ENCODE data around the gene AFAP1L2. TPM values are rescaled to one million over a fixed set of nuclear protein-coding genes. Genes with fewer than 3 reads are reported as not detected.

AFAP1L2 gene
- polyA plus RNA-seq, 1 donor from 2014 or later, result 0.88 TPM

DNA sequence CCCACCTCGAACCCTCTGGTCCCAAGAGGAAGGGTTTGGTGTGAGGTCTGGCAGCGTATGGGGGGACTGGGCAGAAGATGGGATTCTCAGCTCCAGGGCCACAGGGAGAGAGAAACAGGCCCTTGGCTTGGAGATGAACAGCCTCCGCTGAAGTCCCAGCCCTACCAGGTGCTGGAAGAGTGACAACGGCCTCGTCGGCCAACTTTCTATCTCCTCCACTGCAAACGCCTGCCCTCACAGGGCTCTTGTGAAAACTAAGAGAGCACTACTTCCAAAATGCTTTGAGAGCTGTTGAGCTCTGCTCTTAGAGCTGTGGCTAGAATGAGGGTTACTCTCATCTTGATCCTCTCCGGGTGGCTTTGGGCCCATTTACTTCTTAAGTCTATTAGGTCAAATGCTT is 63.5 kb downstream of the AFAP1L2 start:
- H3K79me2 ChIP-seq (replicated peaks; ENCODE audit: insufficient read depth, low read length), result no peaks in the 10 kb centered on the region
- no peaks in the 10 kb centered on the region for H3F3A ChIP-seq (ENCODE audit: insufficient read depth, low read length, poor library complexity, severe bottlenecking)
- no peaks in the 10 kb centered on the region for H4K20me1 ChIP-seq (ENCODE audit: insufficient read depth)
- no peak overlapping the region for H3K27ac ChIP-seq (ENCODE audit: low read length)
- H3K9ac ChIP-seq (ENCODE audit: low read length), result no peak overlapping the region
- no peak overlapping the region for H3K4me3 ChIP-seq (ENCODE audit: low read length)
- TF ChIP-seq EP300 (conservative IDR thresholded peaks at IDR 0.05; ENCODE audit: poor library complexity, severe bottlenecking), result no peak
- H3K36me3 ChIP-seq (ENCODE audit: insufficient read depth, low read length), result no peaks in the 10 kb centered on the region
- H2AFZ ChIP-seq (ENCODE audit: low read depth, low read length), result no peak overlapping the region
- H3K9me2 ChIP-seq (ENCODE audit: insufficient read depth, low read length), result no peaks in the 10 kb centered on the region
- no peaks in the 10 kb centered on the region for H3K9me3 ChIP-seq (ENCODE audit: low read length)
- no peak overlapping the region for H3K4me2 ChIP-seq (ENCODE audit: low read length)
- no peaks in the 10 kb centered on the region for H3K27me3 ChIP-seq (ENCODE audit: insufficient read depth, low read depth, low read length)

GRCh38 chr10:114337510-114338462 is 66.5 kb downstream of the AFAP1L2 start:
- H3K9me3 ChIP-seq (ENCODE audit: low read length), result no peaks in the 10 kb centered on the region
- no peaks in the 10 kb centered on the region for H3K79me2 ChIP-seq (replicated peaks; ENCODE audit: insufficient read depth, low read length)
- H2AFZ ChIP-seq (ENCODE audit: low read depth, low read length), result no peak overlapping the region
- TF ChIP-seq MXI1 (conservative IDR thresholded peaks at IDR 0.05; ENCODE audit: poor library complexity, severe bottlenecking) (no peak), REST (IDR thresholded peaks at IDR 0.05; ENCODE audit: borderline replicate concordance) (no peak), EP300 (conservative IDR thresholded peaks at IDR 0.05; ENCODE audit: poor library complexity, severe bottlenecking) (no peak), POLR2AphosphoS5 (IDR thresholded peaks at IDR 0.05) (no peak), EZH2 (IDR thresholded peaks at IDR 0.05; ENCODE audit: borderline replicate concordance, insufficient read depth, low read length, poor library complexity, severe bottlenecking) (no peak), TAF1 (IDR thresholded peaks at IDR 0.05; ENCODE audit: low read depth) (no peak), CTCF (IDR thresholded peaks at IDR 0.05; ENCODE audit: poor library complexity, severe bottlenecking) (no peak)
- no peaks in the 10 kb centered on the region for H3K27me3 ChIP-seq (ENCODE audit: insufficient read depth, low read depth, low read length)
- no peaks in the 10 kb centered on the region for H3K36me3 ChIP-seq (ENCODE audit: insufficient read depth, low read length)
- H3K4me3 ChIP-seq (ENCODE audit: low read length), result no peak overlapping the region
- no peak overlapping the region for H3K9ac ChIP-seq (ENCODE audit: low read length)
- H4K20me1 ChIP-seq (ENCODE audit: insufficient read depth), result no peaks in the 10 kb centered on the region
- no peaks in the 10 kb centered on the region for H3K9me2 ChIP-seq (ENCODE audit: insufficient read depth, low read length)
- H3K4me2 ChIP-seq (ENCODE audit: low read length), result no peak overlapping the region
- H3F3A ChIP-seq (ENCODE audit: insufficient read depth, low read length, poor library complexity, severe bottlenecking), result no peaks in the 10 kb centered on the region
- no peak overlapping the region for H3K27ac ChIP-seq (ENCODE audit: low read length)

Data from neural cell (in vitro differentiated cells).